ENCODE results near the gene SEZ6. TPM values are rescaled to one million over a fixed set of nuclear protein-coding genes. Genes with fewer than 3 reads are reported as not detected.

The SEZ6 gene
- total RNA-seq, 1 donor from 2014 or later, result not detected

GRCh38 chr17:29002811-29003210, 3.0 kb downstream of the SEZ6 start:
- DNase-seq (ENCODE audit: low spot score), result no peak

GRCh38 chr17:29000973-29001372, 4.9 kb downstream of the SEZ6 start:
- DNase-seq (ENCODE audit: low spot score), result no peak

- DNase-seq (ENCODE audit: low spot score), result no peak
Measured at GRCh38 chr17:28999206-28999605, 6.6 kb downstream of the SEZ6 start.

- DNase-seq (ENCODE audit: low spot score), result no peak
Measured at GRCh38 chr17:28997806-28998205, 8.0 kb downstream of the SEZ6 start.

GRCh38 chr17:28996554-28997096, 9.2 kb downstream of the SEZ6 start:
- no peak for DNase-seq (ENCODE audit: low spot score)

- DNase-seq (ENCODE audit: low spot score), result no peak
Measured at GRCh38 chr17:28993645-28994426, 12.0 kb downstream of the SEZ6 start.

- no peak for DNase-seq (ENCODE audit: low spot score)
Measured at GRCh38 chr17:28992625-28993600, 12.9 kb downstream of the SEZ6 start.

- no peak for DNase-seq (ENCODE audit: low spot score)
Measured at GRCh38 chr17:28992185-28992584, 13.6 kb downstream of the SEZ6 start.

- no peak for DNase-seq (ENCODE audit: low spot score)
Measured at GRCh38 chr17:28991779-28992178, 14.1 kb downstream of the SEZ6 start.

- DNase-seq (ENCODE audit: low spot score), result no peak
Measured at GRCh38 chr17:28989028-28989427, 16.8 kb downstream of the SEZ6 start.

GRCh38 chr17:28988475-28988874, 17.4 kb downstream of the SEZ6 start:
- no peak for DNase-seq (ENCODE audit: low spot score)

- DNase-seq (ENCODE audit: low spot score), result no peak
Measured at GRCh38 chr17:28986714-28987655, 18.8 kb downstream of the SEZ6 start.

- DNase-seq (ENCODE audit: low spot score), result no peak
Measured at GRCh38 chr17:28985950-28986713, 19.7 kb downstream of the SEZ6 start.

- DNase-seq (ENCODE audit: low spot score), result no peak
Measured at GRCh38 chr17:28983286-28984230, 22.3 kb downstream of the SEZ6 start.

- DNase-seq (ENCODE audit: low spot score), result no peak
Measured at GRCh38 chr17:28982131-28982793, 23.6 kb downstream of the SEZ6 start.

GRCh38 chr17:28978356-28978964, 27.4 kb downstream of the SEZ6 start:
- DNase-seq (ENCODE audit: low spot score), result no peak

GRCh38 chr17:28977659-28978355, 28.0 kb downstream of the SEZ6 start:
- DNase-seq (ENCODE audit: low spot score), result no peak

GRCh38 chr17:28975646-28976045, 30.2 kb downstream of the SEZ6 start:
- DNase-seq (ENCODE audit: low spot score), result no peak
